GM20431 (cell line): ENCODE measurements around the gene ATP11C.

Source experiments
- in situ Hi-C: fragments of 300-500 bp; cut with MseI, MboI; formaldehyde crosslinking; loops from one replicate; pipeline ENCODE4 v1.15.0; 2020; ENCODE audit warnings: low sequenced_read_pairs; ENCODE audit not compliant: unreplicated experiment

ATP11C gene

GRCh38 chrX:139820358-139820984 is 112.4 kb downstream of the ATP11C start:
- in situ Hi-C loops = no loop called here

GRCh38 chrX:139816204-139816603 is 116.6 kb downstream of the ATP11C start:
- in situ Hi-C loops = no loop called here

- in situ Hi-C loops = no loop called here
Measured at GRCh38 chrX:139815771-139816170, 117.1 kb downstream of the ATP11C start.

- in situ Hi-C loops = no loop called here
Measured at GRCh38 chrX:139811942-139812629, 120.8 kb downstream of the ATP11C start.

- in situ Hi-C loops = no loop called here
Measured at GRCh38 chrX:139804482-139804881, 128.4 kb downstream of the ATP11C start.

GRCh38 chrX:139803224-139803623 is 129.6 kb downstream of the ATP11C start:
- in situ Hi-C loops = no loop called here

GRCh38 chrX:139802048-139802447 is 130.8 kb downstream of the ATP11C start:
- in situ Hi-C loops = no loop called here

GRCh38 chrX:139801397-139801813 is 131.4 kb downstream of the ATP11C start:
- in situ Hi-C loops = no loop called here

- in situ Hi-C loops = no loop called here
Measured at GRCh38 chrX:139798701-139799100, 134.2 kb downstream of the ATP11C start.

GRCh38 chrX:139795196-139795595 is 137.7 kb downstream of the ATP11C start:
- in situ Hi-C loops = no loop called here

GRCh38 chrX:139787601-139788000 is 145.3 kb downstream of the ATP11C start:
- in situ Hi-C loops = no loop called here

GRCh38 chrX:139784807-139785206 is 148.0 kb downstream of the ATP11C start:
- in situ Hi-C loops = no loop called here

- in situ Hi-C loops = no loop called here
Measured at GRCh38 chrX:139783959-139784358, 148.9 kb downstream of the ATP11C start.

GRCh38 chrX:139783030-139783429 is 149.8 kb downstream of the ATP11C start:
- in situ Hi-C loops = no loop called here

- in situ Hi-C loops = no loop called here
Measured at GRCh38 chrX:139776599-139776998, 156.3 kb downstream of the ATP11C start.

GRCh38 chrX:139770366-139770765 is 162.5 kb downstream of the ATP11C start:
- in situ Hi-C loops = no loop called here

- in situ Hi-C loops = no loop called here
Measured at GRCh38 chrX:139766545-139766983, 166.3 kb downstream of the ATP11C start.

GRCh38 chrX:139762400-139763183 is 170.3 kb downstream of the ATP11C start:
- in situ Hi-C loops = no loop called here

GRCh38 chrX:139759637-139760036 is 173.2 kb downstream of the ATP11C start:
- in situ Hi-C loops = no loop called here

GRCh38 chrX:139758809-139759208 is 174.0 kb downstream of the ATP11C start:
- in situ Hi-C loops = no loop called here

- in situ Hi-C loops = no loop called here
Measured at GRCh38 chrX:139758250-139758649, 174.6 kb downstream of the ATP11C start.
